Measurements from ENCODE around the gene REG4. TPM values are rescaled to one million over a fixed set of nuclear protein-coding genes. Genes with fewer than 3 reads are reported as not detected.

The REG4 gene
- total and polyA plus RNA-seq, 7 experiments from 2014 or later = 0.37 to 9.8 (median 4.2) TPM; not detected in 1

- H3K4me3 ChIP-seq (ENCODE audit: low read length) = no peak overlapping the region
- no peaks in the 10 kb centered on the region for H3K27me3 ChIP-seq (ENCODE audit: control insufficient read depth in 2 of 2, insufficient read depth in 2 of 2, low read length in 2 of 2)
- Mint-ChIP-seq H3K27me3 (peaks cover 0 to 28% (median 7%) of the 10 kb centered on the region in 5 donors), H3K27ac (no peak overlapping the region), H3K4me1 (peaks cover 0 to 29% (median 0%) of the 10 kb centered on the region in 7 donors), H3K4me3 (no peak overlapping the region), H3K9me3 (no peaks in the 10 kb centered on the region), H3K36me3 (peaks cover 0 to 2% (median 0%) of the 10 kb centered on the region in 5 donors)
- H3K9me3 ChIP-seq (ENCODE audit: control insufficient read depth in 2 of 3, low read length in 3 of 3) = no peaks in the 10 kb centered on the region
- no peaks in the 10 kb centered on the region for H3K36me3 ChIP-seq (ENCODE audit: control insufficient read depth in 2 of 3, insufficient read depth in 3 of 3, low read length in 3 of 3)
- intact Hi-C loops (cut with micrococcal nuclease) = no loop called here
- ATAC-seq = no peak
- CTCF ChIA-PET = no interaction called here
- H3K4me1 ChIP-seq (ENCODE audit: control insufficient read depth in 2 of 2, insufficient read depth in 2 of 2, low read length in 2 of 2) = no peaks in the 10 kb centered on the region
- DNase-seq = no peak
- no peak overlapping the region for H3K27ac ChIP-seq (ENCODE audit: low read depth, low read length)
- POLR2A ChIA-PET = no interaction called here
Measured at GRCh38 chr1:119748040-119748439, 63.2 kb downstream of the REG4 start.

- POLR2A ChIA-PET = no interaction called here
- H3K9me3 Mint-ChIP-seq = no peaks in the 10 kb centered on the region
- Histone ChIP-seq H3K36me3 (ENCODE audit: control insufficient read depth in 2 of 3, insufficient read depth in 3 of 3, low read length in 3 of 3) (peaks cover 0 to 6% (median 0%) of the 10 kb centered on the region in 3 experiments), H3K4me1 (ENCODE audit: control insufficient read depth in 2 of 2, insufficient read depth in 2 of 2, low read length in 2 of 2) (no peaks in the 10 kb centered on the region), H3K4me3 (ENCODE audit: low read length) (no peak overlapping the region), H3K27me3 (ENCODE audit: control insufficient read depth in 2 of 2, insufficient read depth in 2 of 2, low read length in 2 of 2) (no peaks in the 10 kb centered on the region), H3K27ac (ENCODE audit: low read depth, low read length) (no peak overlapping the region), H3K9me3 (ENCODE audit: control insufficient read depth in 2 of 3, low read length in 3 of 3) (no peaks in the 10 kb centered on the region)
- DNase-seq (no peak), ATAC-seq (no peak)
- intact Hi-C loops (cut with micrococcal nuclease) = no loop called here
- CTCF ChIA-PET = no interaction called here
- H3K36me3 Mint-ChIP-seq = peaks cover 0 to 3% (median 0%) of the 10 kb centered on the region in 5 donors
- H3K27ac Mint-ChIP-seq = no peak overlapping the region
- H3K27me3 Mint-ChIP-seq = peaks cover 0 to 26% (median 5%) of the 10 kb centered on the region in 5 donors
- H3K4me1 Mint-ChIP-seq = peaks cover 0 to 27% (median 0%) of the 10 kb centered on the region in 7 donors
- no peak overlapping the region for H3K4me3 Mint-ChIP-seq
Measured at GRCh38 chr1:119747451-119747850, 63.8 kb downstream of the REG4 start.

- H3K36me3 Mint-ChIP-seq = peaks cover 0 to 3% (median 0%) of the 10 kb centered on the region in 5 donors
- Histone ChIP-seq H3K36me3 (ENCODE audit: control insufficient read depth in 2 of 3, insufficient read depth in 3 of 3, low read length in 3 of 3) (peaks cover 0 to 11% (median 0%) of the 10 kb centered on the region in 3 experiments), H3K27me3 (ENCODE audit: control insufficient read depth in 2 of 2, insufficient read depth in 2 of 2, low read length in 2 of 2) (no peaks in the 10 kb centered on the region), H3K4me3 (ENCODE audit: low read length) (no peak overlapping the region), H3K4me1 (ENCODE audit: control insufficient read depth in 2 of 2, insufficient read depth in 2 of 2, low read length in 2 of 2) (no peaks in the 10 kb centered on the region), H3K27ac (ENCODE audit: low read depth, low read length) (no peak overlapping the region), H3K9me3 (ENCODE audit: control insufficient read depth in 2 of 3, low read length in 3 of 3) (no peaks in the 10 kb centered on the region)
- peaks cover 0 to 21% (median 0%) of the 10 kb centered on the region in 7 donors for H3K4me1 Mint-ChIP-seq
- no peak overlapping the region for H3K4me3 Mint-ChIP-seq
- ChIA-PET POLR2A (interaction anchor here (0.7 kb wide), 1 partner anchor 16 kb away, joined by 3 read pairs; no protein-coding TSS in a partner anchor), CTCF (interaction anchor here (0.7 to 1.0 kb wide), 2 partner anchors 21 to 37 kb away, joined by 3 read pairs; no protein-coding TSS in a partner anchor)
- ATAC-seq (no peak), DNase-seq (no peak)
- no peak overlapping the region for H3K27ac Mint-ChIP-seq
- intact Hi-C loops (cut with micrococcal nuclease) = loop anchor here in 1 of 2 donors (2.0 kb wide), 1 partner anchor 64 kb away; no protein-coding TSS in a partner anchor
- no peaks in the 10 kb centered on the region for H3K9me3 Mint-ChIP-seq
- H3K27me3 Mint-ChIP-seq = peaks cover 0 to 8% (median 0%) of the 10 kb centered on the region in 5 donors
Measured at GRCh38 chr1:119745034-119745433, 66.2 kb downstream of the REG4 start.

- Mint-ChIP-seq H3K36me3 (peaks cover 0 to 3% (median 0%) of the 10 kb centered on the region in 5 donors), H3K4me1 (peaks cover 0 to 17% (median 0%) of the 10 kb centered on the region in 7 donors), H3K4me3 (no peak overlapping the region), H3K9me3 (no peaks in the 10 kb centered on the region), H3K27me3 (peaks cover 0 to 4% (median 0%) of the 10 kb centered on the region in 5 donors), H3K27ac (no peak overlapping the region)
- H3K9me3 ChIP-seq (ENCODE audit: control insufficient read depth in 2 of 3, low read length in 3 of 3) = no peaks in the 10 kb centered on the region
- no peak for ATAC-seq
- ChIA-PET POLR2A (interaction anchor here (0.7 kb wide), 1 partner anchor 15 kb away, joined by 3 read pairs; no protein-coding TSS in a partner anchor), CTCF (interaction anchor here (1.0 kb wide), 1 partner anchor 36 kb away, joined by 3 read pairs; no protein-coding TSS in a partner anchor)
- no peak overlapping the region for H3K27ac ChIP-seq (ENCODE audit: low read depth, low read length)
- intact Hi-C loops (cut with micrococcal nuclease) = loop anchor here (1.0 to 2.0 kb wide), 3 partner anchors 64 to 224 kb away; no protein-coding TSS in a partner anchor
- no peak for DNase-seq
- H3K27me3 ChIP-seq (ENCODE audit: control insufficient read depth in 2 of 2, insufficient read depth in 2 of 2, low read length in 2 of 2) = no peaks in the 10 kb centered on the region
- peaks cover 0 to 11% (median 0%) of the 10 kb centered on the region in 3 experiments for H3K36me3 ChIP-seq (ENCODE audit: control insufficient read depth in 2 of 3, insufficient read depth in 3 of 3, low read length in 3 of 3)
- no peaks in the 10 kb centered on the region for H3K4me1 ChIP-seq (ENCODE audit: control insufficient read depth in 2 of 2, insufficient read depth in 2 of 2, low read length in 2 of 2)
- no peak overlapping the region for H3K4me3 ChIP-seq (ENCODE audit: low read length)
Measured at GRCh38 chr1:119744598-119744942, 66.7 kb downstream of the REG4 start.

Other genes with a start within 250 kb of the REG4 start
- gene ZNF697, start 163.2 kb downstream of the REG4 start, total RNA-seq = 1 to 10 TPM in 1 of 5 experiments, under 1 TPM in 4; 0.08 to 2.1 (median 0.24) TPM
- gene ZNF697, start 163.2 kb downstream of the REG4 start, polyA plus RNA-seq = not detected
- gene PHGDH, start 99.5 kb downstream of the REG4 start, total RNA-seq = 10 to 100 TPM in 3 of 5 experiments, 1 to 10 TPM in 2; 6.9 to 79.5 (median 13.3) TPM
- 10 to 100 TPM; 20.4 to 25.7 TPM for gene PHGDH, start 99.5 kb downstream of the REG4 start, polyA plus RNA-seq
- not detected for gene HMGCS2, start 42.6 kb downstream of the REG4 start, total RNA-seq
- not detected for gene HMGCS2, start 42.6 kb downstream of the REG4 start, polyA plus RNA-seq
- not detected for gene ADAM30, start 85.1 kb upstream of the REG4 start, total RNA-seq
- under 1 TPM in 1 of 2 donors, not detected in 1; 0.20 TPM for gene ADAM30, start 85.1 kb upstream of the REG4 start, polyA plus RNA-seq

All from naive thymus-derived CD4-positive, alpha-beta T cell (primary cell).